Thymus (tissue), 11 donors: Measurements from ENCODE around the gene CLNK. TPM values are rescaled to one million over a fixed set of nuclear protein-coding genes. Genes with fewer than 3 reads are reported as not detected.
A peak's percentile ranks its signal among the peaks of the same experiment; 100 is the strongest.
"Not testable (repeated sequence)": the region's sequence is repeated elsewhere in the genome, so short reads cannot be mapped to it uniquely, and the experiment has no call there.

Experiments
- DNase-seq, 9 donors: peaks; one replicate each; pipeline ENCODE4 v3.0.0-alpha.2; 2013; ENCODE audit warnings: low spot score in 9 of 9, low read depth in 6 of 9, missing footprints in 1 of 9
- H3K27ac ChIP-seq, 2 donors: one replicate each; pipeline ENCODE4 v1.5.1; 2013; ENCODE audit warnings: control low read depth in 1 of 2, low read depth in 1 of 2, low read length in 1 of 2, mild to moderate bottlenecking in 1 of 2, moderate library complexity in 1 of 2
- H3K27me3 ChIP-seq, 2 donors: one replicate each; pipeline ENCODE4 v1.5.1; 2013; ENCODE audit warnings: low read length in 1 of 2; ENCODE audit not compliant: control insufficient read depth in 2 of 2, insufficient read depth in 1 of 2
- H3K36me3 ChIP-seq, 2 donors: one replicate each; pipeline ENCODE4 v1.5.1; 2013; ENCODE audit warnings: low read length in 1 of 2, mild to moderate bottlenecking in 1 of 2, moderate library complexity in 1 of 2; ENCODE audit not compliant: control insufficient read depth in 2 of 2, insufficient read depth in 2 of 2
- H3K4me1 ChIP-seq, 2 donors: one replicate each; pipeline ENCODE4 v1.5.1; 2013; ENCODE audit warnings: low read length in 2 of 2; ENCODE audit not compliant: control insufficient read depth in 2 of 2, insufficient read depth in 2 of 2
- H3K4me3 ChIP-seq, 2 donors: one replicate each; pipeline ENCODE4 v1.5.1; 2013; ENCODE audit warnings: low read length in 2 of 2, control low read depth in 1 of 2, mild to moderate bottlenecking in 1 of 2
- H3K9me3 ChIP-seq, 2 donors: one replicate each; pipeline ENCODE4 v1.5.1; 2013; ENCODE audit warnings: low read length in 1 of 2, mild to moderate bottlenecking in 1 of 2; ENCODE audit not compliant: control insufficient read depth in 2 of 2, insufficient read depth in 1 of 2
- WGBS: extraction: QIAGEN DNeasy Blood & Tissue Kit; methylation state at CpG from one replicate; pipeline ENCODE4 v1.1.7; 2013; 5-methylcytosine and 5-hydroxymethylcytosine counted together
- polyA plus RNA-seq: library from polyadenylated mRNA; stranded (reverse); fragments of 200-250 nt; gene quantifications from one replicate; pipeline ENCODE4 v1.2.3, GENCODE V29; 2013
- total RNA-seq: library from RNA; stranded (reverse); fragments of 120-200 nt; gene quantifications from one replicate; pipeline ENCODE4 v1.2.4, GENCODE V29; 2013
- donor health status: healthy.

The CLNK gene
- total and polyA plus RNA-seq, 2 donors: 1.9 to 2.6 TPM

DNA sequence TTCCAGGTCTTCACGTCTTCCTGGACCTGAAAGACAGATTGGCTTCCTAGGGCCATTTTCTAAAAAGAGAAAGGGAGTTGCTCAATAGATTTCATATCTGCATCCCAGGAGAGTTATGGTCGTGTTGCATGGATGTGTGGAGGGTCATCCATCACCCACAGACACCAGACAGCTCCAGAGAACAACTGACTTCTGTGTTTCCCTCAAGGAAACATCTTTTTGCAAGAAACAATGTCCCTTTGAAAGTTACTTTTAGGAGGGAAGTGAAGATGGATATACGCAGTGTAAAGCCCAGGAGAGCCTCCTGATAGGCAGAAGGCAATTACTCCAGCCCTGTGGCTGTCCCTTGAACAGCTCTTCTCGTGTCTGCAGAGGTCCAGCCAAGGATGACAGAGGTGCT, 108.3 kb downstream of the CLNK start:
- no peaks in the 10 kb centered on the region for H3K36me3 ChIP-seq
- peaks cover 0 to 5% of the 10 kb centered on the region in 2 donors for H3K9me3 ChIP-seq
- H3K27ac ChIP-seq: no peak overlapping the region
- H3K4me1 ChIP-seq: peaks cover 8 to 19% of the 10 kb centered on the region in 2 donors
- 96% methylated on average over 4 of the region's 4 CpGs for WGBS
- H3K27me3 ChIP-seq: no peaks in the 10 kb centered on the region
- no peak overlapping the region for H3K4me3 ChIP-seq
- DNase-seq: no peak

DNA sequence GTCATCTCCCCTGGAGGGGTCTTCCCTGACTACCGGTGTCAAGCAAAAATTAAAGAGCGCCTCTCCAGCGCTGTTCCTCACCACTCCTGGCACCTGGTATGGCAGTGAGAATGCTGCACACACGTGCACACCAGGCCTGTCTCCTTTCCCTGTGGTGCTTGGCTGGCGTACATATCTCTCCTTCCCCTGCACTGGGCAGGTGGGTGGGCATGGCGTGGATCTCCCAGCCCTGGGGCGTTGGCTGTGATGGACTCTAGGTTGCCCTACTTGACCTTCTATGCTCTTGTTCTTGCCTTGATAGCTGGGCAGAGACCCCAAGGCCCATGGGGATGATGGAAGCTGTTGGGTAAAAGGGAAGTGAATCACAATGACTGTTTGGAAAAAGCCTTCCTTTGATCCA, 109.2 kb downstream of the CLNK start:
- Histone ChIP-seq H3K4me1 (peaks cover 8 to 19% of the 10 kb centered on the region in 2 donors), H3K36me3 (no peaks in the 10 kb centered on the region), H3K4me3 (no peak overlapping the region), H3K27ac (no peak overlapping the region), H3K9me3 (peaks cover 0 to 5% of the 10 kb centered on the region in 2 donors), H3K27me3 (no peaks in the 10 kb centered on the region)
- DNase-seq: no peak
- 93% methylated on average over 7 of the region's 7 CpGs for WGBS

DNA sequence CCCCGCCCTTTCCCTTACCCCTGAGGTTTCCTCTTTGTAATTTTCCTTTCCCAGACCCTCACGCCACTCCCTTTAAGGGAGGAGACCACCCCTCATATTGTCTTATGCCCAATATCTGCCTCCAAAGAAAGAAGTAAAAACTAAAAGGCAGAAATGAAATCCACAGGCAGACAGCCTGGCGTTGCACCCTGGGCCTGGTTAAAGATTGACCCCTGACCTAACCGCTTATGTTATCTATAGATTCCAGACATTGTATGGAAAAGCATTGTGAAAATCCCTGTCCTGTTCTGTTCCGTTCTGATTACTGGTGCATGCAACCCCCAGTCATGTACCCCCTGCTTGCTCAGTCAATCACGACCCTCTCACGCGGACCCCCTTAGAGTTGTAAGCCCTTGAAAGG, 110.0 kb downstream of the CLNK start:
- H3K36me3 ChIP-seq, H3K4me3 ChIP-seq, DNase-seq, H3K27ac ChIP-seq, H3K9me3 ChIP-seq, H3K27me3 ChIP-seq: not testable (repeated sequence)
- 89% methylated on average over 8 of the region's 8 CpGs for WGBS
- peaks cover 8 to 19% of the 10 kb centered on the region in 2 donors for H3K4me1 ChIP-seq

DNA sequence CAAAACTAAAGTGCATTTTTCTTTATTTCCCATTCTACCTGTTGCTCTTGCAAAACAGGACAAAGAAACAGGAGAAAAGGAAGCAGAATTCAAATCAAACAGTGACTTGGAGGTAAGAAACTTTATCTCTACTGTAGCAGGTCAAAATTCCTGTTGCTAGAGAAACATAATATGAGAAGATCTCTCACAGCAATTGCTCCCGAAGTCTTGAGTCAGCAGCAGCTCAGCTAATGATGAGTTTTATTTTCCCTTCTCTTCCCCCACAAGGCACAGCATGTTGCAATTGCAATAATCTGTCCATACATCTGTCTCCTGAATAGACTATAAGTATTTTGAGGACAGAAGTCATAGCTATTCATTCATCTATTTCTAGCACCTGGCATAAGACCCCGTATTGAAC, 112.7 kb downstream of the CLNK start:
- H3K9me3 ChIP-seq: peaks cover 0 to 5% of the 10 kb centered on the region in 2 donors
- no peak overlapping the region for H3K27ac ChIP-seq
- WGBS: 93% methylated on average over 2 of the region's 2 CpGs

DNA sequence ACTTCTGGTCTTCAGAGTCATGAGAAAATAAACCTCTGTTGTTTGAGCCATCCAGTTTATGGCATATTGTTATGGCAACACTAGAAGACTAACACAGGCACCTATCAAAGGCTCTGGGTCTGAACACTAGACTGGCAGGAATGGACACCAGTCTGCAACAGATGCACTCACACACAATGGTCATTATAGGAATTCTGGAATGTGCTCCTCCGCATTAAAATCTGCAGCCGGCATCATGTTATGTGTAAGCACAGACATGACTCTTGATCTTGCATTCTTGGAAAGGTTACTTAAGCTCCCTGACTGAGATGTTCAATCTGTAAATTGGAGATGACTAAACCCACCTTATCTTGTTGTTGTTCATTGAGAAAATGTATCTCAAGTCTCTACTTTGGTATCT, 115.1 kb downstream of the CLNK start:
- no peak for DNase-seq
- Histone ChIP-seq H3K9me3 (no peaks in the 10 kb centered on the region), H3K4me1 (no peaks in the 10 kb centered on the region), H3K4me3 (no peak overlapping the region), H3K36me3 (no peaks in the 10 kb centered on the region), H3K27me3 (no peaks in the 10 kb centered on the region), H3K27ac (no peak overlapping the region)
- 93% methylated on average over 2 of the region's 2 CpGs for WGBS

More for the DNA sequence above, 112.7 kb downstream of the CLNK start:
- Histone ChIP-seq H3K4me3 (no peak overlapping the region), H3K36me3 (no peaks in the 10 kb centered on the region), H3K4me1 (peaks cover 5 to 6% of the 10 kb centered on the region in 2 donors), H3K27me3 (no peaks in the 10 kb centered on the region)
- DNase-seq: no peak

DNA sequence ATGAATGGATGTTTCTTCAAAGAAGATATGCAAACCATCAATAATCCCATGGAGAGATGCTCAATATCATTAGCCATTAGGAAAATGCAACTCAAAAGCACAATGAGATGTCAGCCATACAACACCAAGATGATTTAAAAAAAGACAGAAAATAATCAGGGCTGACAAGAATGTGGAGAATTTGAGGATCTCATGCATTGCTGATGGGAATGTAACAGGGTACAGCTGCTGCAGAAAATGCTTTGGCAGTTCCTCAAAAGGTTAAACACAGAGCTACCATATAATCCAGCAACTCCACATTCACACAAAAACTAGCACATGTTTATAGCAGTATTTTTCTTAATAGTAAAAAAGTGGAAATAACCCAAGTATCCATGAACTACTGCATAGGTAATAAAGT, 116.8 kb downstream of the CLNK start:
- H3K27ac ChIP-seq: no peak overlapping the region
- H3K4me3 ChIP-seq: no peak overlapping the region
- H3K4me1 ChIP-seq: no peaks in the 10 kb centered on the region
- no peaks in the 10 kb centered on the region for H3K36me3 ChIP-seq
- DNase-seq: no peak
- no peaks in the 10 kb centered on the region for H3K9me3 ChIP-seq
- H3K27me3 ChIP-seq: no peaks in the 10 kb centered on the region

DNA sequence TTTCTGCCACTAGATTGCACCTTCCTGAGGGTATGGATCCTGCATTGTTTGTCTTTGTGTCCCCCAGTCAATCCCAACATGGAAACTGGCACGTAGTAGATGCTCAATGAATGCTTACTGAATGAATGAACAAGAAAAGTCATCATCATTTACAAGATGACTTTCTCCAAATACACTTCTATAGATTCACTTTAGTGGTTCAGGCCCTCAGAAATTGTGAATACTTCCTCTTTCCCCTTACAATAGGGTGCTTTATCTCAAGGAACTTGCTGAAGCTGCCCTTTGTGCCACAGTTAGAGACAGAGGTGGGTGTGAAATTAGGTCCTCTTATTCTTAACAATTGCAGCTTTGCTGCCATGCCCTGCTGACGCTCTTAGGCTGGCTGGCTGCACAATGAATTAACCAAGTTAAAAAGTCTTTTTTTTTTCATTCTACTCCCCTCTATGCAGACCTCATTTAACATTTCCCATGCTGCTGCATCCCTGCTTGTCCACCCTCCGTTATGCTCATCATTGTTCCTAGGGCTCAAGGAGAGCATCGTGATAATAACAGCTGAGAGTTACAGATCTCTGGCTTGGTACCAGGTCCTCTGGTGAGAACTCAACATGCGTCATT, 119.3 kb downstream of the CLNK start:
- Histone ChIP-seq H3K27me3 (no peaks in the 10 kb centered on the region), H3K4me3 (no peak overlapping the region), H3K9me3 (no peaks in the 10 kb centered on the region), H3K36me3 (no peaks in the 10 kb centered on the region), H3K4me1 (no peaks in the 10 kb centered on the region), H3K27ac (no peak overlapping the region)
- DNase-seq: no peak
- 95% methylated on average over 5 of the region's 5 CpGs for WGBS

DNA sequence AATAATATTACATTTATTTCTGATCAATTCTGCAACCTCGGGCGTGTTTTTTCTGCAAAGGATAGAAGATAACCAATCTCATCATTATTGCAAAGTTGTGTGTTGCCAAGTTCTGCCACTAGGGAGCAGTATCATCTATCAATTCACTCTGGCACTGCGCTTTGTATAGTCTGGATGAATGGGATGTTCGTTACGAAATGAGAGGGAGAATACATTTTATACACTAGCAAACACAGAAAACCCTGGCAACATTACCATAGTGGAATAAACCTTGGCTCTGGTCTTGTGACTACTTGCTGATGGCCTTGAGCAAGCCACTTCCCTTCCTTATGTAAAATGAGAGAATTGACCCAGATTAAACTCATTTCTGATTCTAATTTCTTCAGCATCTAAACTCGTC, 129.9 kb downstream of the CLNK start:
- peaks cover 0 to 3% of the 10 kb centered on the region in 2 donors for H3K4me1 ChIP-seq
- DNase-seq: peak; percentile 29 to 79 (median 58)
- no peaks in the 10 kb centered on the region for H3K9me3 ChIP-seq
- no peaks in the 10 kb centered on the region for H3K27me3 ChIP-seq
- WGBS: 24% methylated on average over 6 of the region's 6 CpGs
- no peak overlapping the region for H3K27ac ChIP-seq
- H3K4me3 ChIP-seq: no peak overlapping the region
- H3K36me3 ChIP-seq: no peaks in the 10 kb centered on the region

DNA sequence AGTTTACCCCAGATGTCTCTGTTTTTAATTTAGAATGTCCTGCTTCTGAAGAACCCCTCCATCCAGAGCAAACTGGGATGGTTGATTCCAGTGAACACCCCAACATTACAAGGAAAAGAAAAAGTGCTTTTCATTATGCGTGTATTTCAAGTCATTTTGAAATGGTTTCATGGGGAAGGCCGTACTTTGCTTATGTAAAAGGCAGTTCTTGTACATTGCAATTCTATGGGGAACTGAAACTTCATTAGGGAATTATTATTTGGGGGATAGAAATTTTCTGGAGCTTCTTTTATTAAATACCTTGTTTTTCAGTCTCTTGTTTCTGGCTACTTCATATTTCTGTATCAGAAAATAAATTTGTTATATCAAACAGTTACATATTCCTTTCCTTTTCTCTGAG, 130.4 kb downstream of the CLNK start:
- H3K9me3 ChIP-seq: no peaks in the 10 kb centered on the region
- no peaks in the 10 kb centered on the region for H3K36me3 ChIP-seq
- 97% methylated on average over 2 of the region's 2 CpGs for WGBS
- DNase-seq: no peak
- no peak overlapping the region for H3K27ac ChIP-seq
- no peaks in the 10 kb centered on the region for H3K27me3 ChIP-seq
- H3K4me1 ChIP-seq: peaks cover 0 to 3% of the 10 kb centered on the region in 2 donors
- H3K4me3 ChIP-seq: no peak overlapping the region
